Stimulated activated CD8-positive, alpha-beta memory T cell treated with anti-CD3 and anti-CD28 coated beads, Interleukin-4, amount 100 ng/mL, for 48 hours (primary cell): ENCODE data around the gene ACAD9.
"Not testable (repeated sequence)": the region's sequence is repeated elsewhere in the genome, so short reads cannot be mapped to it uniquely, and the experiment has no call there.

Experiments
- DNase-seq: peaks from one replicate; pipeline ENCODE4 v3.0.0-alpha.2; 2020

The ACAD9 gene

GRCh38 chr3:128863560-128863959 is 15.9 kb upstream of the ACAD9 start:
- peak; percentile 54 for DNase-seq

GRCh38 chr3:128864351-128864811 is 15.0 kb upstream of the ACAD9 start:
- no peak for DNase-seq

GRCh38 chr3:128864849-128865804 is 14.3 kb upstream of the ACAD9 start:
- DNase-seq = not testable (repeated sequence)

- no peak for DNase-seq
These were observed 12.0 kb upstream of the ACAD9 start for GRCh38 chr3:128867200-128868125.

- DNase-seq = no peak
These were observed 9.1 kb upstream of the ACAD9 start for GRCh38 chr3:128870347-128870746.

- DNase-seq = no peak
These were observed 7.1 kb upstream of the ACAD9 start for GRCh38 chr3:128872282-128872681.

- no peak for DNase-seq
These were observed 6.7 kb upstream of the ACAD9 start for GRCh38 chr3:128872744-128873143.

- no peak for DNase-seq
These were observed 6.0 kb upstream of the ACAD9 start for GRCh38 chr3:128873244-128874022.

- DNase-seq = no peak
These were observed 4.8 kb upstream of the ACAD9 start for GRCh38 chr3:128874481-128875180.

GRCh38 chr3:128875556-128876120 is 3.8 kb upstream of the ACAD9 start:
- DNase-seq = peak; percentile 72

- no peak for DNase-seq
These were observed 1.4 kb upstream of the ACAD9 start for GRCh38 chr3:128878011-128878457.

- peak; percentile 30 for DNase-seq
These were observed 780 bp upstream of the ACAD9 start for GRCh38 chr3:128878556-128879124.

- peak; percentile 35 for DNase-seq
These were observed 571 bp downstream of the ACAD9 start for GRCh38 chr3:128879991-128880390.

- DNase-seq = not testable (repeated sequence)
These were observed 1.0 kb downstream of the ACAD9 start for GRCh38 chr3:128880455-128880854.

- no peak for DNase-seq
These were observed 2.2 kb downstream of the ACAD9 start for GRCh38 chr3:128881576-128881975.

GRCh38 chr3:128882719-128883118 is 3.3 kb downstream of the ACAD9 start:
- no peak for DNase-seq

GRCh38 chr3:128884992-128885391 is 5.6 kb downstream of the ACAD9 start:
- no peak for DNase-seq

GRCh38 chr3:128889139-128889894 is 9.9 kb downstream of the ACAD9 start:
- no peak for DNase-seq

GRCh38 chr3:128895843-128896697 is 16.6 kb downstream of the ACAD9 start:
- no peak for DNase-seq
